K562 (cell line): Measurements from ENCODE around the gene SORCS2. TPM values are rescaled to one million over a fixed set of nuclear protein-coding genes. Genes with fewer than 3 reads are reported as not detected.

ENCODE experiments used
- CEBPB ChIP-seq: fragments of 450-650 bp; IDR thresholded peaks from 2 replicates; pipeline ENCODE4 v1.6.1; 2016; ENCODE audit warnings: missing genetic modification characterization, missing compliant biosample characterization
- RBM15 ChIP-seq: fragments of 200-400 bp; formaldehyde crosslinking; IDR thresholded peaks from 2 replicates; pipeline ENCODE4 v1.6.1; 2018; ENCODE audit warnings: mild to moderate bottlenecking, low read length, moderate library complexity; ENCODE audit not compliant: insufficient read depth
- polyA plus RNA-seq, 8 experiments: library from polyadenylated mRNA; depleted of rRNA in 4 of 8; stranded (reverse) in 5 of 8; unstranded in 3 of 8; fragments of >200 nt; fragmentation: Nextera tagmentation in 2 of 8; fragmentation: Illumina TruSeq in 1 of 8; extraction: Ambion mirVana in 2 of 8; extraction: Trizol in 1 of 8; gene quantifications; 2 replicates each; pipeline versions ENCODE4 v1.2.1 to v1.2.3, GENCODE V29; 2011 to 2014; ENCODE audit warnings: inconsistent platforms in 1 of 8, missing spikeins in 1 of 8
- total RNA-seq, 7 experiments: library from RNA; depleted of rRNA in 6 of 7; stranded (reverse); fragments of >200 nt in 6 of 7; fragmentation: Illumina TruSeq in 2 of 7; extraction: Trizol in 2 of 7; gene quantifications; 2 replicates each; pipeline versions ENCODE4 v1.2.1 to v1.2.3, GENCODE V29; 2011 to 2021; ENCODE audit warnings: low replicate concordance in 1 of 7
- TF ChIP-seq, protein P1 (sequence below): fragments of 450-650 bp; IDR thresholded peaks from 2 replicates; pipeline ENCODE4 v1.6.1; 2016; ENCODE audit warnings: mild to moderate bottlenecking, moderate library complexity

SORCS2 gene
- total and polyA plus RNA-seq, 9 of the 15 experiments (the other 6 are each of a cell fraction or from before 2014, with no cell fraction given), result not detected

DNA sequence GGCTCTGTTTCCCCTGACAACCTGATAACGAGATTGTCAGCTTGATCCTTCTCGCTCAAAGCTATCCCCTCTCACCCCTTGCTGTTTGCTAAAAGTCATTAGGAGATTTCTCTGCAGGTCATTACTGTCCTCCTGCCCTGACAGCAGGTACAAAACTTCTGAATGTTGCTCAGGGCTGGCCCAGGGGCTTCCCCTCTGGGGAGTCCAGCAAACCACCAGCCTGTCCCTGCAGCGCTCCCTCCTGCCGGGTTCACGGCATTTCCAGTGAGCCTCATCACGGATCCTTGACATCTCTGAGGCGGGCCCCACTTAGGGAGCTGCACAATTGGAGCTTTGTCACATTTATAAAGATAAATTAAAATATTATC lies 5.2 kb upstream of the SORCS2 start (continued):
- TF ChIP-seq RBM15, result no peak
- TF ChIP-seq CEBPB, result no peak
- TF ChIP-seq, protein P1, sequence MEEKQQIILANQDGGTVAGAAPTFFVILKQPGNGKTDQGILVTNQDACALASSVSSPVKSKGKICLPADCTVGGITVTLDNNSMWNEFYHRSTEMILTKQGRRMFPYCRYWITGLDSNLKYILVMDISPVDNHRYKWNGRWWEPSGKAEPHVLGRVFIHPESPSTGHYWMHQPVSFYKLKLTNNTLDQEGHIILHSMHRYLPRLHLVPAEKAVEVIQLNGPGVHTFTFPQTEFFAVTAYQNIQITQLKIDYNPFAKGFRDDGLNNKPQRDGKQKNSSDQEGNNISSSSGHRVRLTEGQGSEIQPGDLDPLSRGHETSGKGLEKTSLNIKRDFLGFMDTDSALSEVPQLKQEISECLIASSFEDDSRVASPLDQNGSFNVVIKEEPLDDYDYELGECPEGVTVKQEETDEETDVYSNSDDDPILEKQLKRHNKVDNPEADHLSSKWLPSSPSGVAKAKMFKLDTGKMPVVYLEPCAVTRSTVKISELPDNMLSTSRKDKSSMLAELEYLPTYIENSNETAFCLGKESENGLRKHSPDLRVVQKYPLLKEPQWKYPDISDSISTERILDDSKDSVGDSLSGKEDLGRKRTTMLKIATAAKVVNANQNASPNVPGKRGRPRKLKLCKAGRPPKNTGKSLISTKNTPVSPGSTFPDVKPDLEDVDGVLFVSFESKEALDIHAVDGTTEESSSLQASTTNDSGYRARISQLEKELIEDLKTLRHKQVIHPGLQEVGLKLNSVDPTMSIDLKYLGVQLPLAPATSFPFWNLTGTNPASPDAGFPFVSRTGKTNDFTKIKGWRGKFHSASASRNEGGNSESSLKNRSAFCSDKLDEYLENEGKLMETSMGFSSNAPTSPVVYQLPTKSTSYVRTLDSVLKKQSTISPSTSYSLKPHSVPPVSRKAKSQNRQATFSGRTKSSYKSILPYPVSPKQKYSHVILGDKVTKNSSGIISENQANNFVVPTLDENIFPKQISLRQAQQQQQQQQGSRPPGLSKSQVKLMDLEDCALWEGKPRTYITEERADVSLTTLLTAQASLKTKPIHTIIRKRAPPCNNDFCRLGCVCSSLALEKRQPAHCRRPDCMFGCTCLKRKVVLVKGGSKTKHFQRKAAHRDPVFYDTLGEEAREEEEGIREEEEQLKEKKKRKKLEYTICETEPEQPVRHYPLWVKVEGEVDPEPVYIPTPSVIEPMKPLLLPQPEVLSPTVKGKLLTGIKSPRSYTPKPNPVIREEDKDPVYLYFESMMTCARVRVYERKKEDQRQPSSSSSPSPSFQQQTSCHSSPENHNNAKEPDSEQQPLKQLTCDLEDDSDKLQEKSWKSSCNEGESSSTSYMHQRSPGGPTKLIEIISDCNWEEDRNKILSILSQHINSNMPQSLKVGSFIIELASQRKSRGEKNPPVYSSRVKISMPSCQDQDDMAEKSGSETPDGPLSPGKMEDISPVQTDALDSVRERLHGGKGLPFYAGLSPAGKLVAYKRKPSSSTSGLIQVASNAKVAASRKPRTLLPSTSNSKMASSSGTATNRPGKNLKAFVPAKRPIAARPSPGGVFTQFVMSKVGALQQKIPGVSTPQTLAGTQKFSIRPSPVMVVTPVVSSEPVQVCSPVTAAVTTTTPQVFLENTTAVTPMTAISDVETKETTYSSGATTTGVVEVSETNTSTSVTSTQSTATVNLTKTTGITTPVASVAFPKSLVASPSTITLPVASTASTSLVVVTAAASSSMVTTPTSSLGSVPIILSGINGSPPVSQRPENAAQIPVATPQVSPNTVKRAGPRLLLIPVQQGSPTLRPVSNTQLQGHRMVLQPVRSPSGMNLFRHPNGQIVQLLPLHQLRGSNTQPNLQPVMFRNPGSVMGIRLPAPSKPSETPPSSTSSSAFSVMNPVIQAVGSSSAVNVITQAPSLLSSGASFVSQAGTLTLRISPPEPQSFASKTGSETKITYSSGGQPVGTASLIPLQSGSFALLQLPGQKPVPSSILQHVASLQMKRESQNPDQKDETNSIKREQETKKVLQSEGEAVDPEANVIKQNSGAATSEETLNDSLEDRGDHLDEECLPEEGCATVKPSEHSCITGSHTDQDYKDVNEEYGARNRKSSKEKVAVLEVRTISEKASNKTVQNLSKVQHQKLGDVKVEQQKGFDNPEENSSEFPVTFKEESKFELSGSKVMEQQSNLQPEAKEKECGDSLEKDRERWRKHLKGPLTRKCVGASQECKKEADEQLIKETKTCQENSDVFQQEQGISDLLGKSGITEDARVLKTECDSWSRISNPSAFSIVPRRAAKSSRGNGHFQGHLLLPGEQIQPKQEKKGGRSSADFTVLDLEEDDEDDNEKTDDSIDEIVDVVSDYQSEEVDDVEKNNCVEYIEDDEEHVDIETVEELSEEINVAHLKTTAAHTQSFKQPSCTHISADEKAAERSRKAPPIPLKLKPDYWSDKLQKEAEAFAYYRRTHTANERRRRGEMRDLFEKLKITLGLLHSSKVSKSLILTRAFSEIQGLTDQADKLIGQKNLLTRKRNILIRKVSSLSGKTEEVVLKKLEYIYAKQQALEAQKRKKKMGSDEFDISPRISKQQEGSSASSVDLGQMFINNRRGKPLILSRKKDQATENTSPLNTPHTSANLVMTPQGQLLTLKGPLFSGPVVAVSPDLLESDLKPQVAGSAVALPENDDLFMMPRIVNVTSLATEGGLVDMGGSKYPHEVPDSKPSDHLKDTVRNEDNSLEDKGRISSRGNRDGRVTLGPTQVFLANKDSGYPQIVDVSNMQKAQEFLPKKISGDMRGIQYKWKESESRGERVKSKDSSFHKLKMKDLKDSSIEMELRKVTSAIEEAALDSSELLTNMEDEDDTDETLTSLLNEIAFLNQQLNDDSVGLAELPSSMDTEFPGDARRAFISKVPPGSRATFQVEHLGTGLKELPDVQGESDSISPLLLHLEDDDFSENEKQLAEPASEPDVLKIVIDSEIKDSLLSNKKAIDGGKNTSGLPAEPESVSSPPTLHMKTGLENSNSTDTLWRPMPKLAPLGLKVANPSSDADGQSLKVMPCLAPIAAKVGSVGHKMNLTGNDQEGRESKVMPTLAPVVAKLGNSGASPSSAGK, result no peak
